IMR-90 (cell line): Measurements from ENCODE around the gene CLCN4. TPM values are rescaled to one million over a fixed set of nuclear protein-coding genes. Genes with fewer than 3 reads are reported as not detected.

Experiments
- ATAC-seq: fragments of 200-7000 bp; cut with Tn5 transposase; 2 replicates; pipeline ENCODE4 v1.9.1; 2020; ENCODE audit warnings: low read depth, mild to moderate bottlenecking, moderate library complexity
- BruUV-seq: library from RNA; stranded (reverse); fragments of 400-500 nt; replicated peaks from 2 replicates; lab custom pipeline; 2021; lab: Mats Ljungman, UMichigan
- CTCF ChIA-PET: fragments of 300-600 bp; formaldehyde crosslinking; extraction: SDS; loops from one replicate; lab custom pipeline; 2021; ENCODE audit warnings: antibody characterized with exemption; lab: Yijun Ruan, JAX
- POLR2A ChIA-PET: fragments of 300-600 bp; sonication (Branson Sonifier 250); formaldehyde crosslinking; loops from one replicate; lab custom pipeline; 2022; ENCODE audit warnings: antibody characterized with exemption; ENCODE audit not compliant: unreplicated experiment; lab: Charles Lee
- DNase-seq: peaks from one replicate; pipeline ENCODE4 v3.0.0; 2013
- H2AFZ ChIP-seq: replicated peaks from 2 replicates; pipeline ENCODE3; 2013; ENCODE audit warnings: low read length, mild to moderate bottlenecking; ENCODE audit not compliant: poor library complexity
- H2AK5ac ChIP-seq: 2 replicates; pipeline ENCODE4 v1.6.1; 2013; ENCODE audit warnings: low read depth, low read length, inconsistent platforms
- H2AK9ac ChIP-seq: replicated peaks from 2 replicates; pipeline ENCODE3; 2013; ENCODE audit warnings: mild to moderate bottlenecking, low read depth, low read length, moderate library complexity; ENCODE audit not compliant: poor library complexity
- H2BK120ac ChIP-seq: 2 replicates; pipeline ENCODE4 v1.6.1; 2013; ENCODE audit warnings: low read depth, low read length, inconsistent platforms
- H2BK15ac ChIP-seq: 3 replicates; pipeline ENCODE4 v1.6.1; 2013; ENCODE audit warnings: low read depth, low read length, inconsistent platforms
- H2BK20ac ChIP-seq: 2 replicates; pipeline ENCODE4 v1.6.1; 2013; ENCODE audit warnings: low read depth, mild to moderate bottlenecking, inconsistent platforms, low read length, moderate library complexity
- H2BK5ac ChIP-seq: 2 replicates; pipeline ENCODE4 v1.6.1; 2013; ENCODE audit warnings: mild to moderate bottlenecking, low read depth, low read length, inconsistent platforms; ENCODE audit not compliant: poor library complexity, severe bottlenecking
- H3K14ac ChIP-seq: replicated peaks from 2 replicates; pipeline ENCODE4 v1.6.1; 2013; ENCODE audit warnings: low read depth, low read length, inconsistent platforms
- H3K18ac ChIP-seq: 2 replicates; pipeline ENCODE4 v1.6.1; 2013; ENCODE audit warnings: low read depth, low read length, control low read depth
- H3K23ac ChIP-seq: 2 replicates; pipeline ENCODE4 v1.6.1; 2013; ENCODE audit warnings: low read depth, low read length, inconsistent platforms
- H3K27ac ChIP-seq: 2 replicates; pipeline ENCODE4 v1.5.1; 2013; ENCODE audit warnings: mild to moderate bottlenecking, control low read depth, low read length; ENCODE audit not compliant: insufficient read depth
- H3K27me3 ChIP-seq: 2 replicates; pipeline ENCODE4 v1.6.1; 2013; ENCODE audit warnings: low read length; ENCODE audit not compliant: control insufficient read depth, insufficient read depth
- H3K36me3 ChIP-seq: 2 replicates; pipeline ENCODE4 v1.6.1; 2013; ENCODE audit warnings: low read length, mixed read lengths; ENCODE audit not compliant: control insufficient read depth, insufficient read depth
- H3K4ac ChIP-seq: 2 replicates; pipeline ENCODE4 v1.6.1; 2013; ENCODE audit warnings: low read depth, low read length, inconsistent platforms
- H3K4me1 ChIP-seq: 2 replicates; pipeline ENCODE4 v1.6.1; 2013; ENCODE audit warnings: low read length, mixed read lengths; ENCODE audit not compliant: control insufficient read depth, insufficient read depth
- H3K4me2 ChIP-seq: 2 replicates; pipeline ENCODE4 v1.6.1; 2013; ENCODE audit warnings: low read depth, mild to moderate bottlenecking, control low read depth, low read length, moderate library complexity
- H3K4me3 ChIP-seq: 2 replicates; pipeline ENCODE4 v1.5.1; 2013; ENCODE audit warnings: low read depth, mild to moderate bottlenecking, control low read depth, low read length, moderate library complexity; ENCODE audit not compliant: insufficient read depth
- H3K56ac ChIP-seq: 2 replicates; pipeline ENCODE4 v1.6.1; 2013; ENCODE audit warnings: low read length, inconsistent platforms; ENCODE audit not compliant: insufficient read depth; ENCODE audit errors: extremely low read depth
- H3K79me1 ChIP-seq, 2 experiments: 2 replicates each; pipeline ENCODE4 v1.6.1; 2013; ENCODE audit warnings: low read length in 2 of 2, inconsistent platforms in 1 of 2, low read depth in 1 of 2
- H3K9ac ChIP-seq: 2 replicates; pipeline ENCODE4 v1.6.1; 2013; ENCODE audit warnings: low read depth, low read length, control low read depth
- H3K9me1 ChIP-seq: 2 replicates; pipeline ENCODE4 v1.6.1; 2013; ENCODE audit warnings: low read length, inconsistent platforms; ENCODE audit not compliant: insufficient read depth
- H3K9me3 ChIP-seq: 2 replicates; pipeline ENCODE4 v1.6.1; 2013; ENCODE audit warnings: low read length; ENCODE audit not compliant: control insufficient read depth, insufficient read depth
- H4K20me1 ChIP-seq: 2 replicates; pipeline ENCODE4 v1.6.1; 2013; ENCODE audit warnings: low read length, inconsistent platforms; ENCODE audit not compliant: insufficient read depth
- H4K5ac ChIP-seq: 2 replicates; pipeline ENCODE4 v1.6.1; 2013; ENCODE audit warnings: mild to moderate bottlenecking, low read depth, low read length, control low read depth
- H4K8ac ChIP-seq, 2 experiments: 2 replicates each; pipeline ENCODE4 v1.6.1; 2013; ENCODE audit warnings: low read depth in 2 of 2, low read length in 2 of 2, control low read depth in 1 of 2, inconsistent platforms in 1 of 2
- H4K91ac ChIP-seq: 2 replicates; pipeline ENCODE4 v1.6.1; 2013; ENCODE audit warnings: low read depth, low read length, inconsistent platforms; ENCODE audit not compliant: insufficient read depth
- FOS ChIP-seq: fragments of 150-350 bp; IDR thresholded peaks from 2 replicates; pipeline ENCODE4 v1.6.1; 2016; ENCODE audit warnings: low read depth, low read length
- POLR2A ChIP-seq: IDR thresholded peaks from 2 replicates; pipeline ENCODE4 v1.6.1; 2012; ENCODE audit warnings: mild to moderate bottlenecking, low read depth, low read length
- RAD21 ChIP-seq: IDR thresholded peaks from 2 replicates; pipeline ENCODE4 v1.6.1; 2012; ENCODE audit warnings: low read length, improper control_type of control experiment
- WGBS, 2 experiments: methylation state at CpG; one replicate each; pipeline versions ENCODE4 v1.1.5 to v1.1.7; 2013; ENCODE audit warnings: missing lambda C conversion rate in 2 of 2; ENCODE audit not compliant: insufficient read length in 1 of 2; ENCODE audit errors: extremely low coverage in 2 of 2; 5-methylcytosine and 5-hydroxymethylcytosine counted together
- dilution Hi-C: fragments of 300-500 bp; cut with HindIII; formaldehyde crosslinking; loops from one replicate; pipeline ENCODE4 v1.14.3; 2018; ENCODE audit warnings: low sequenced_read_pairs; ENCODE audit not compliant: unreplicated experiment
- in situ Hi-C: fragments of 300-500 bp; cut with MboI; formaldehyde crosslinking; loops from 3 replicates; pipeline ENCODE4 v1.14.3; 2019; ENCODE audit warnings: low sequenced_read_pairs, inconsistent platforms, mixed read lengths
- intact Hi-C: fragments of 100-400 bp; cut with micrococcal nuclease; formaldehyde crosslinking; loops from 2 replicates; pipeline ENCODE4 v1.10.0; 2022
- polyA plus RNA-seq, 3 experiments: library from polyadenylated mRNA; depleted of rRNA; stranded (reverse); fragments of >200 nt; gene quantifications; 2 replicates each; pipeline ENCODE4 v1.2.3, GENCODE V29; 2012; ENCODE audit warnings: low replicate concordance in 1 of 3
- total RNA-seq: library from RNA; depleted of rRNA; stranded (reverse); fragments of >200 nt; gene quantifications from 2 replicates; pipeline ENCODE4 v1.2.3, GENCODE V29; 2012

CLCN4 gene
- total and polyA plus RNA-seq, 2 of the 4 experiments (the other 2 are of a cell fraction) = 2.2 to 4.5 TPM

- no peak overlapping the region for H3K18ac ChIP-seq
- TF ChIP-seq FOS (peak; percentile 19; the same call in 1 of the 2 replicates), RAD21 (no peak), POLR2A (no peak)
- H2AK5ac ChIP-seq = no peak overlapping the region
- no peak overlapping the region for H3K14ac ChIP-seq
- H3K4me2 ChIP-seq = peak overlapping the region; percentile 88
- no peak overlapping the region for H3K9ac ChIP-seq
- no peak overlapping the region for H3K23ac ChIP-seq
- H2BK15ac ChIP-seq = no peak overlapping the region
- no peak overlapping the region for H3K4ac ChIP-seq
- ChIA-PET CTCF (no interaction called here), POLR2A (no interaction called here)
- H3K27me3 ChIP-seq = no peaks in the 10 kb centered on the region
- no peak overlapping the region for H2BK120ac ChIP-seq
- H3K36me3 ChIP-seq = no peaks in the 10 kb centered on the region
- intact Hi-C loops = no loop called here
- no peak overlapping the region for H2BK20ac ChIP-seq
- in situ Hi-C loops = no loop called here
- H3K4me1 ChIP-seq = peaks cover 5% of the 10 kb centered on the region
- WGBS, 2 experiments = no CpG with 5 or more reads among the region's 3 CpGs
- H3K4me3 ChIP-seq = no peak overlapping the region
- H3K27ac ChIP-seq = no peak overlapping the region
- no peak overlapping the region for H4K8ac ChIP-seq
- peak; percentile 25 for ATAC-seq
- no peak overlapping the region for H4K91ac ChIP-seq
- no peak overlapping the region for H2AFZ ChIP-seq
- no peaks in the 10 kb centered on the region for H3K9me3 ChIP-seq
- no peak overlapping the region for H2AK9ac ChIP-seq
- H3K9me1 ChIP-seq = no peaks in the 10 kb centered on the region
- no TSS peak for BruUV-seq
- no peak overlapping the region for H4K5ac ChIP-seq
- no peaks in the 10 kb centered on the region for H4K20me1 ChIP-seq
- peak overlapping the region; percentile 31 for H2BK5ac ChIP-seq
- no peak overlapping the region for H3K56ac ChIP-seq
- DNase-seq = peak; percentile 59
- dilution Hi-C loops = no loop called here
- H3K79me1 ChIP-seq = no peaks in the 10 kb centered on the region
These were observed 768 bp downstream of the CLCN4 start for GRCh38 chrX:10157543-10157942.
